Mucosa of rectum (tissue), 2 donors: ENCODE data around the gene CHERP.
"Not testable (repeated sequence)": the region's sequence is repeated elsewhere in the genome, so short reads cannot be mapped to it uniquely, and the experiment has no call there.

Source experiments
- H3K27ac ChIP-seq, 2 donors: one replicate each; pipeline ENCODE4 v1.7.0; 2013; ENCODE audit warnings: inconsistent platforms in 2 of 2, low read depth in 2 of 2, low read length in 2 of 2
- H3K27me3 ChIP-seq, 2 donors: one replicate each; pipeline ENCODE4 v1.7.0; 2013; ENCODE audit warnings: low read length in 2 of 2; ENCODE audit not compliant: control insufficient read depth in 2 of 2, insufficient read depth in 2 of 2
- H3K36me3 ChIP-seq, 2 donors: one replicate each; pipeline ENCODE4 v1.7.0; 2013; ENCODE audit warnings: low read length in 2 of 2; ENCODE audit not compliant: control insufficient read depth in 2 of 2, insufficient read depth in 2 of 2
- H3K4me1 ChIP-seq, 2 donors: one replicate each; pipeline ENCODE4 v1.7.0; 2013; ENCODE audit warnings: low read length in 2 of 2, mild to moderate bottlenecking in 1 of 2; ENCODE audit not compliant: control insufficient read depth in 2 of 2, insufficient read depth in 2 of 2
- H3K4me3 ChIP-seq, 2 donors: one replicate each; pipeline ENCODE4 v1.7.0; 2013; ENCODE audit warnings: low read length in 2 of 2
- H3K9ac ChIP-seq, 2 donors: one replicate each; pipeline ENCODE4 v1.7.0; 2013; ENCODE audit warnings: low read length in 2 of 2, low read depth in 1 of 2, mild to moderate bottlenecking in 1 of 2
- H3K9me3 ChIP-seq, 2 donors: one replicate each; pipeline ENCODE4 v1.7.0; 2013; ENCODE audit warnings: low read length in 2 of 2; ENCODE audit not compliant: control insufficient read depth in 2 of 2
- donor health status: healthy.
- donor health status: Normal muscosa, but diverticular disease.

CHERP gene

GRCh38 chr19:16477311-16477710, 64.9 kb downstream of the CHERP start:
- Histone ChIP-seq H3K4me1 (peaks cover 0 to 2% of the 10 kb centered on the region in 2 donors), H3K9ac (no peak overlapping the region), H3K27me3 (no peaks in the 10 kb centered on the region), H3K27ac (no peak overlapping the region), H3K36me3 (no peaks in the 10 kb centered on the region), H3K4me3 (no peak overlapping the region), H3K9me3 (no peaks in the 10 kb centered on the region)

GRCh38 chr19:16476401-16476800, 65.8 kb downstream of the CHERP start:
- no peak overlapping the region for H3K4me3 ChIP-seq
- no peaks in the 10 kb centered on the region for H3K9me3 ChIP-seq
- peaks cover 2 to 6% of the 10 kb centered on the region in 2 donors for H3K4me1 ChIP-seq
- no peaks in the 10 kb centered on the region for H3K36me3 ChIP-seq
- H3K27ac ChIP-seq, result no peak overlapping the region
- H3K27me3 ChIP-seq, result no peaks in the 10 kb centered on the region
- no peak overlapping the region for H3K9ac ChIP-seq

DNA sequence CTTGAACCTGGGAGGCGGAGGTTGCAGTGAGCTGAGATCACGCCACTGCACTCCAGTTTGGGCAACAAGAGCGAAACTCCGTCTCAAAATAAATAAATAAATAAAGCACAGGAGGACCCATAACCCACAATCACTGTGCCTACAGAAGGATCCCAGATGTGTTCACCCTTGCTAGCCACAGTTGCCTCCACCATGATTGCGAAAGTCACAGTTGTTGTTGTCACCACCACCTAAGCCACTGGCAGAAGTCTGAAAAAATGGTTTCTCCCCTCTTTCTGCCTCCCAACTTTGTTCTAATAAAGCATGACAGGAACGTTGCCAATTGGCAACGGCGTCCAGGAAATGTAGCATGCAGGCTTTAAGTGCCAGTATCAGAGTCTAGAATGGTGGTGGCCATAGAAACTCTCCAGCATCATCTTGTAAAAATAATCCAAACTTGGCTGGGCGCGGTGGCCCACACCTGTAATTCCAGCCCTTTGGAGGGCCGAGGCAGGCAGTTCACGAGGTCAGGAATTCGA, 68.3 kb downstream of the CHERP start:
- Histone ChIP-seq H3K9ac (no peak overlapping the region), H3K27ac (no peak overlapping the region), H3K36me3 (no peaks in the 10 kb centered on the region), H3K4me3 (no peak overlapping the region), H3K9me3 (no peaks in the 10 kb centered on the region), H3K4me1 (peaks cover 17 to 24% of the 10 kb centered on the region in 2 donors), H3K27me3 (no peaks in the 10 kb centered on the region)

DNA sequence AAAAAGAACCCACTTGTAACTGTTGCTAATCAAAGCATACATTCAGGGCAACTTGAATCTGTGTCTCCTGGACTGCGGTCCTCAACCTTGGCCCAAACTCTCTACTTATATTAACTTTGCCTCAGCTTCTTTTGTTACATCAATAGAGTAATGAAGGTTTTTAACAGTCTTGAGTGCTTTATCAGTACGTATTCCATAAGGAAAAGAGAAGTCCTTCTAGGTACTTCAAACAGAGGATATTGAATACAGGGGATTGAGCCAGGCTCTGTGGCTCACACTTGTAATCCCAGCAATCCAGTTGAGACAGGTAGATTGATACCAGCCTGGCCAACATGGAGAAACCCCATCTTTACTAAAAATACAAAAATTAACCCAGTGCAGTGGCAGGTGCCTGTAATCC, 69.2 kb downstream of the CHERP start:
- no peak overlapping the region for H3K9ac ChIP-seq
- H3K4me1 ChIP-seq, result peaks cover 17 to 24% of the 10 kb centered on the region in 2 donors
- H3K27ac ChIP-seq, result no peak overlapping the region
- H3K27me3 ChIP-seq, result no peaks in the 10 kb centered on the region
- H3K36me3 ChIP-seq, result no peaks in the 10 kb centered on the region
- H3K4me3 ChIP-seq, result no peak overlapping the region
- H3K9me3 ChIP-seq, result no peaks in the 10 kb centered on the region

- Histone ChIP-seq H3K4me1 (peaks cover 17 to 24% of the 10 kb centered on the region in 2 donors), H3K27ac (peak overlapping the region in 1 of 2 donors; percentile 89), H3K4me3 (peak overlapping the region; percentile 83 to 86), H3K9ac (peak overlapping the region; percentile 85 to 86)
- H3K36me3 ChIP-seq, H3K27me3 ChIP-seq, H3K9me3 ChIP-seq: not testable (repeated sequence)
Measured at GRCh38 chr19:16472559-16472899, 69.7 kb downstream of the CHERP start.

- Histone ChIP-seq H3K27ac (peak overlapping the region; percentile 38 to 39), H3K4me3 (peak overlapping the region; percentile 74 to 89), H3K9ac (peak overlapping the region; percentile 38 to 75), H3K36me3 (no peaks in the 10 kb centered on the region), H3K4me1 (peaks cover 17 to 24% of the 10 kb centered on the region in 2 donors), H3K9me3 (no peaks in the 10 kb centered on the region), H3K27me3 (no peaks in the 10 kb centered on the region)
Measured at GRCh38 chr19:16470911-16471811, 71.1 kb downstream of the CHERP start.

DNA sequence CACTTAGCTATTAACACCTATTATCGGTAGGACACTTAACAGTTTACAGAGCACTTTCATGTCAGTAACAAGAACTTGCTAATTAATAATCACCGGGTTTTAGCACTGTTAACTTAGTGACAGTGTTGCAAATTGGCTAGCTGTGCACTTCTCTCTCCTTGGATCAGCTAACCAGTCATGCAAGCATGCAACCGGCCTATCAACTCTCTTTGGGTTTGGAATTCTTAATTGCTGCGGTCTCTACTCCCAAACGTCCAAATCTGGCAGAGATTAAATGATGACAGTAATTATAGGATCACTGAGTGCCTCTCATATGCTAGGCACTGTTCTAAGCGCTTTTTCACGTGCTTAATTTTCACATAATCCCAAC, 71.7 kb downstream of the CHERP start:
- H3K27ac ChIP-seq, result peak overlapping the region; percentile 38 to 39
- H3K27me3 ChIP-seq, result no peaks in the 10 kb centered on the region
- peaks cover 17 to 24% of the 10 kb centered on the region in 2 donors for H3K4me1 ChIP-seq
- H3K9me3 ChIP-seq, result no peaks in the 10 kb centered on the region
- H3K9ac ChIP-seq, result peak overlapping the region; percentile 38 to 75
- peak overlapping the region; percentile 74 to 89 for H3K4me3 ChIP-seq
- H3K36me3 ChIP-seq, result no peaks in the 10 kb centered on the region
